Measurements from ENCODE around the gene KLC1. TPM values are rescaled to one million over a fixed set of nuclear protein-coding genes. Genes with fewer than 3 reads are reported as not detected.

The KLC1 gene
- total and polyA plus RNA-seq, 2 of the 13 experiments (the other 11 are each of a cell fraction or from before 2014, with no cell fraction given): 53.2 to 63.5 TPM

- TF ChIP-seq KDM5A (IDR thresholded peaks at IDR 0.05; ENCODE audit: borderline replicate concordance, low read length) (no peak; the same call in 1 of the 2 replicates), PCBP2 (optimal IDR thresholded peaks at IDR 0.05; ENCODE audit: low read depth, low read length, poor library complexity, severe bottlenecking) (no peak), ZNF367 (CRISPR knock-in tag; IDR thresholded peaks at IDR 0.05; ENCODE audit: borderline replicate concordance) (no peak), SP1 (IDR thresholded peaks at IDR 0.05) (no peak), SP1 (CRISPR knock-in tag; IDR thresholded peaks at IDR 0.05) (no peak), THAP11 (CRISPR knock-in tag; IDR thresholded peaks at IDR 0.05) (no peak), DMAP1 (CRISPR knock-in tag; IDR thresholded peaks at IDR 0.05) (peak; percentile 20; the same call in 1 of the 2 replicates), ZNF572 (CRISPR knock-in tag; IDR thresholded peaks at IDR 0.05) (0 out of 2 replicates have a peak, but pooled peaks have one; percentile 25), ZNF773 (CRISPR knock-in tag; IDR thresholded peaks at IDR 0.05; ENCODE audit: borderline replicate concordance) (peak; percentile 63; the same call in 1 of the 2 replicates), KDM5B (CRISPR knock-in tag; IDR thresholded peaks at IDR 0.05; ENCODE audit: borderline replicate concordance) (peak; percentile 41; the same call in 1 of the 2 replicates), RBM22 (optimal IDR thresholded peaks at IDR 0.05; ENCODE audit: low read length) (no peak), SIX4 (CRISPR knock-in tag; IDR thresholded peaks at IDR 0.05) (no peak), E2F1 (CRISPR knock-in tag; IDR thresholded peaks at IDR 0.05) (no peak), RFX1 (IDR thresholded peaks at IDR 0.05) (no peak), ZNF619 (CRISPR knock-in tag; IDR thresholded peaks at IDR 0.05) (no peak), SKIL (CRISPR knock-in tag; IDR thresholded peaks at IDR 0.05; ENCODE audit: borderline replicate concordance) (peak; percentile 35; the same call in 1 of the 2 replicates), CSRNP1 (CRISPR knock-in tag; IDR thresholded peaks at IDR 0.05) (no peak), NR2F2 (IDR thresholded peaks at IDR 0.05; ENCODE audit: borderline replicate concordance, low read depth) (0 out of 2 replicates have a peak, but pooled peaks have one; percentile 18)
These were observed 759 bp upstream of the KLC1 start (continued) for GRCh38 chr14:103628221-103628683.

Data from HepG2 (cell line).